Transverse colon (tissue), 4 donors: ENCODE measurements around the gene COMMD4.

Experiments used
- POLR2A ChIP-seq: fragments of 450-650 bp; IDR thresholded peaks from one replicate; pipeline ENCODE4 v1.6.1; 2016; ENCODE audit warnings: antibody characterized with exemption, mild to moderate bottlenecking, moderate library complexity
- POLR2AphosphoS5 ChIP-seq, 3 donors: sonication (generic); formaldehyde crosslinking; IDR thresholded peaks; one replicate each; pipeline ENCODE4 v1.6.1; 2016; ENCODE audit warnings: antibody characterized with exemption in 3 of 3
- TF ChIP-seq, protein P1 (sequence below), 5 experiments: fragments of 200-600 bp in 3 of 5; fragments of 450-650 bp in 2 of 5; sonication (generic) in 3 of 5; IDR thresholded peaks; 1 replicate in 2 of 5; 2 replicates in 3 of 5; pipeline ENCODE4 v1.5.1; 2016 to 2017; ENCODE audit warnings: antibody characterized with exemption in 5 of 5, inconsistent platforms in 3 of 5, mild to moderate bottlenecking in 2 of 5, moderate library complexity in 1 of 5

DNA sequence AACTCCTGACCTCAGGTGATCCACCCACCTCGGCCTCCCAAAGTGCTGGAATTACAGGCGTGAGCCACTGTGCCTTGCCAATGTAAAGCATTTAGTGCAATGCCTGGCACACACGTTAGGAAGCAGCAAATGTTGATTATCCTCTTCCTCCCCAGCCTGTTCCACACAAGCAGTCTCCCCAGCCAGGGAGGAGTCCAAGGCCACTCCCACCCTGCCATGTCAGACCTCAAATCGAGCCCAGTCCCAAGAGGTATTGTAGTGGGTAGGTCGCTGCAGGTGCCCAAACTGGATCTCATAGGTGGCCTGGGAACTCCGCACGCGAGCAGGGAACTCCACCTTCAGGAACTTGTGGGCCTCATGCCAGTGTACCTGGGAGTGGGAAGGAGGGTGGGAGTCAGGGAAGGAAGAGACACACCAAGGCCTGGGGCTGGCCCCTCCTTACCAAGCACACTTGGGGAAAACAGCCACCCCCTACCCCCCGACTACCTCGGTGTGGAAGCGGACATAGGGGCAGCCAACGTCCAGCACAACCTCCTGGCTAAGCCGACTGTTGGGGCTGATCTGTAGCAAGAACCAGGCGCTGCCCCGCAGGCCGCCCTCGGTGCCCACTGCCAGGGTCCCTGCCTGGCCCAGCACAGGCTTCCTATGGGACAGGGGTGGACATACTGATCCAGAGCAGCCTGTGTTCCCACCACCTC lies 22.3 kb downstream of the COMMD4 start:
- TF ChIP-seq, protein P1, sequence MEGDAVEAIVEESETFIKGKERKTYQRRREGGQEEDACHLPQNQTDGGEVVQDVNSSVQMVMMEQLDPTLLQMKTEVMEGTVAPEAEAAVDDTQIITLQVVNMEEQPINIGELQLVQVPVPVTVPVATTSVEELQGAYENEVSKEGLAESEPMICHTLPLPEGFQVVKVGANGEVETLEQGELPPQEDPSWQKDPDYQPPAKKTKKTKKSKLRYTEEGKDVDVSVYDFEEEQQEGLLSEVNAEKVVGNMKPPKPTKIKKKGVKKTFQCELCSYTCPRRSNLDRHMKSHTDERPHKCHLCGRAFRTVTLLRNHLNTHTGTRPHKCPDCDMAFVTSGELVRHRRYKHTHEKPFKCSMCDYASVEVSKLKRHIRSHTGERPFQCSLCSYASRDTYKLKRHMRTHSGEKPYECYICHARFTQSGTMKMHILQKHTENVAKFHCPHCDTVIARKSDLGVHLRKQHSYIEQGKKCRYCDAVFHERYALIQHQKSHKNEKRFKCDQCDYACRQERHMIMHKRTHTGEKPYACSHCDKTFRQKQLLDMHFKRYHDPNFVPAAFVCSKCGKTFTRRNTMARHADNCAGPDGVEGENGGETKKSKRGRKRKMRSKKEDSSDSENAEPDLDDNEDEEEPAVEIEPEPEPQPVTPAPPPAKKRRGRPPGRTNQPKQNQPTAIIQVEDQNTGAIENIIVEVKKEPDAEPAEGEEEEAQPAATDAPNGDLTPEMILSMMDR (IDR thresholded peaks at IDR 0.05), result no peak
- TF ChIP-seq POLR2AphosphoS5 (IDR thresholded peaks at IDR 0.05), result no peak
- no peak for TF ChIP-seq POLR2A
